LNCaP clone FGC (cell line): ENCODE results near the gene CHPF2.

Experiments
- DNase-seq: peaks from one replicate; pipeline ENCODE4 v3.0.0-alpha.2; 2011; ENCODE audit warnings: low read depth
- H3K4me3 ChIP-seq: 2 replicates; pipeline ENCODE4 v1.5.1; 2011; ENCODE audit warnings: mild to moderate bottlenecking, low read depth, low read length, control low read depth
- TF ChIP-seq, protein P1 (sequence below): IDR thresholded peaks from 2 replicates; pipeline ENCODE4 v1.5.1; 2012; ENCODE audit warnings: mild to moderate bottlenecking; ENCODE audit not compliant: control insufficient read depth, insufficient read depth; ENCODE audit errors: extremely low read depth

The CHPF2 gene

DNA sequence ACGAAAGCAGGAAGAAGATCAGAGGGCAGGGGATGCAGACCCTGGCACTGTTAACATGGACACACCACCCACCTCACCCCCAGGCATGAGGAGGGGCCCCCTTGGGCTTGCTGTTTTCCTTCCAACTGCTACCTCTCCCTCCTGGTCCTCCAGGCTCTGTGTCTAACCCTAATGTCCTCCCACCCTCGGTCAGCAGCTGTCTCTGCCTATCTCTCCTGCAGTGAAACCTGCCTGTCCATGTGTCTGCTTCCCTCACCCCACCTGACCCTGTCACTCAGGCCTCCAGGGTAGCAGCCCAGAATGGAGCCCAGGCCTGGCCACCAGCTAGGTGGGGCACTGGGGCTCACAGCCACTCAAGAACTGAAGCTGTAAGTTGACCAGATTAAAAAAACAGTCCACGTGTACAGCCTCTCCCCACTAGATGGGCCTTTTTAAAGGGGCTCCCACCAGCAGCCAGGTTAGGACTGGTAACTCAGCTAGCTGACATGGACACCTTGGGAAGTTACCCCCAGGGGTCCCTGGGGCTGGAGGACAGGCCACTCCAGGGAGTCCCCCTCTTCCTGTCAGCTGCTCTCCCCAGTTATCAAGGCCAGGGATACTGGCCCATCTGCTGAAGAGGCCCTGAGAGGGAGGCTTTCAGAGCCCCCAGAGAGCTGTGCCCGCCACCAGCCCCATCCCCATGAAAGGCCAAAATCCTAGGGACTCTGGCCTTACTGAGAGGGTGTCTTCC, 14.7 kb downstream of the CHPF2 start:
- TF ChIP-seq, protein P1, sequence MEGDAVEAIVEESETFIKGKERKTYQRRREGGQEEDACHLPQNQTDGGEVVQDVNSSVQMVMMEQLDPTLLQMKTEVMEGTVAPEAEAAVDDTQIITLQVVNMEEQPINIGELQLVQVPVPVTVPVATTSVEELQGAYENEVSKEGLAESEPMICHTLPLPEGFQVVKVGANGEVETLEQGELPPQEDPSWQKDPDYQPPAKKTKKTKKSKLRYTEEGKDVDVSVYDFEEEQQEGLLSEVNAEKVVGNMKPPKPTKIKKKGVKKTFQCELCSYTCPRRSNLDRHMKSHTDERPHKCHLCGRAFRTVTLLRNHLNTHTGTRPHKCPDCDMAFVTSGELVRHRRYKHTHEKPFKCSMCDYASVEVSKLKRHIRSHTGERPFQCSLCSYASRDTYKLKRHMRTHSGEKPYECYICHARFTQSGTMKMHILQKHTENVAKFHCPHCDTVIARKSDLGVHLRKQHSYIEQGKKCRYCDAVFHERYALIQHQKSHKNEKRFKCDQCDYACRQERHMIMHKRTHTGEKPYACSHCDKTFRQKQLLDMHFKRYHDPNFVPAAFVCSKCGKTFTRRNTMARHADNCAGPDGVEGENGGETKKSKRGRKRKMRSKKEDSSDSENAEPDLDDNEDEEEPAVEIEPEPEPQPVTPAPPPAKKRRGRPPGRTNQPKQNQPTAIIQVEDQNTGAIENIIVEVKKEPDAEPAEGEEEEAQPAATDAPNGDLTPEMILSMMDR: no peak
- no peak for DNase-seq
- no peak overlapping the region for H3K4me3 ChIP-seq

DNA sequence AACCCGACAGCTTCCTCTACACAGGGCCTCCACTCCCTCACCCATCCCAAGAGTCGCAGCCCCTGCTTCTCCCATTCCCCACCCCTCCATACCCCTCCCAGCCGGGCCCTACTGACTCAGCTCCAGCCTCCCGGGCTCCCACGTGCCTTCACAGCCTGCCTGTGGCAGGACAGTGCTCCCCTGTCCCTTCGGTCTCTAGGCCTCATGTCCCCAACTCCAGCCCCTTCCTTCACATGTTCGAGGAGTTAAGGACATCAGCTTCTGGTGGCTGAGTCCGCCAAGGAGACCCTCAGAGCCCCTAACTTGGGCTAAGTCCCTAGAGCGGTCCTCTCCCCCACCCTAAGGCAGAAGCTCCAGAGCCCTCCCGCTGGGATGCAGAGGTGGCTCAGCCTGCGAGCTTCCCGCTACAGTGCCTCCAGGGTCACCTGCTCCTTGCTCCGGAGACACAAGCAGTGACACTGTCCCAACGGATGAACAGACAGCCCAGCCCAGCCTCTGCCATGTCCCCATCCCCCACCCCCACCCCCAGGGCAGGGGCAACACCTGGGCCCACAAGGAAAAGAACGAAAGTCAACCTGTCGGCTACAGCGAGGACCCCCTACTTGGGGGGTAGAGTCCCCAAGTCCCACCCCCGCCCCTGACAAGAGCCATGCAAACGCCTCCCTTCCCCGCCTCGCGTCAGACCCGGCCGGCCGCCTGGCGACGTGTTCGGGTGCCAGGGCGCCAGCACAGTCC, 15.5 kb downstream of the CHPF2 start:
- DNase-seq: no peak
- H3K4me3 ChIP-seq: peak overlapping the region; percentile 46
- TF ChIP-seq, protein P1: no peak

DNA sequence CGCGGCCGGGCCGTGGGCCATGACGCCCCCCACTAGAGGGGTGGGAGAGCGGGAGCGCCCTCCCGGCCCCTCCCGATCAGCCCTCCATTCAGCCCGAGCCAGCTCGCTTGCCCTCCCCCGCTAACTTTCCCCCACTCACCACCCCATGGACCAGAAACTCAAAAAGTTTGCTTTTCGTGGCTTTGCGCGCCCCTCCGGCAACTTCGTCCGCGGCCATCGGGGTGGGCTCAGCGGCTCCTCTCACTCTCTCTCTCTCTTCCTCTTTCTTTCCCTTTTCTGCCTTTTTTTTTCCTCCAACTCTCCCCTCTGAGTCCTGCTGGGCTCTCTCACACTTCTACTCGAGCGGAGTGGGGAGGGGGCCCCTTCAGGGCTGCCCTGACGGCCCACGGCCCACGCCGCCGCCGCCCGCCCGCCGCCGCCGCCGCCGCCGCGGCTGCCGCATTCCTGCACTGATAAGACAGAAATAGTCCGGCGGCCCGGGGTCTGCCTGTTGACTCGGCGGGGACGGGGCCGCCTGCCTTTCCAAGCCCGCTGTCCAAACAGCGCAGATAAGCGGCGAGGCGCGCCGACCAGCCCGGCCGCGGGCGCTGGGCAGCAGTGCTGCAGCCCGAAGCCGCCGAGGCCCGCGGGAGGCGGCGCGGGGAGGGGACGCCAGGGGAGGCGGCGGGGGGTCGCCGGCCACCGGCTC, 16.2 kb downstream of the CHPF2 start, which contains the start of gene SMARCD3:
Gene SMARCD3, minus strand, starts transcription at position 349 of the 688 bp plus-strand sequence. Its CDS starts 132 bp downstream, at position 217.
- no peak for DNase-seq
- H3K4me3 ChIP-seq: peak within 1 kb of the TSS; percentile 46
- TF ChIP-seq, protein P1: no peak

DNA sequence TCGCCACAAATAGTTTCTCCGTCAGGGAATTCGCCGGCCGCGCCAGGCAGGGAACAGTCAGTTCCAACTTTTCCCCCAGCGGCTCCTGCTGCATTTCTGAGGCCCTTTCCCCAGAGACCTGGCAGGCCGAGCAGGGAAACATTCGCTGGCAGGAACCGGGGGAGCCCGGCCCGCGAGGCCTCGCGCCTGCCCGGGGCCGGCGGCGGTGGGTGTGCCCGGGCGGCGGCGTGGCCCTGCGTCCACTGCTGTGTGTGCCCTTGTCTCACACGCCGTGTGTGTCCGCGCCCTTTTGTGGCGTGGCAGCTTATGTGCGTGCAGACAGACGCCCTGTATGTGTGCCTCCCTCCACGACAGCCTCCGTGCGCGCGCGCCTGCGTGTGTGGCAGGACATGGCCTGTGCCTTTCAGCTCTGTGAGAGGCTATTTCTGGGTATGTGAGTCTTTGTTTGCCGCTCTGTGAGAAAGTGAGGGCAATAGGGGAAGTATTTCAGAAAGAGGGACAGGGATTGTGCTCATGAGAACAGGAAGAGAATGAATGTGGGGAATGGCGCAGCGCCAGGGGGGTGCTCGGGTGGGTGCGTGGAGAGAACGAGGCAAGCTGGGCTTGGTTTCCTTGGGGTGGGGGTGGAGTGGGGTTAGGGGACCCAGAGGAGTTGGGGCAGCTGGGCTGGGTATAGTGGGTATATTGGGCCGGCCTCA, 16.9 kb downstream of the CHPF2 start:
- TF ChIP-seq, protein P1: no peak
- no peak for DNase-seq
- no peak overlapping the region for H3K4me3 ChIP-seq

DNA sequence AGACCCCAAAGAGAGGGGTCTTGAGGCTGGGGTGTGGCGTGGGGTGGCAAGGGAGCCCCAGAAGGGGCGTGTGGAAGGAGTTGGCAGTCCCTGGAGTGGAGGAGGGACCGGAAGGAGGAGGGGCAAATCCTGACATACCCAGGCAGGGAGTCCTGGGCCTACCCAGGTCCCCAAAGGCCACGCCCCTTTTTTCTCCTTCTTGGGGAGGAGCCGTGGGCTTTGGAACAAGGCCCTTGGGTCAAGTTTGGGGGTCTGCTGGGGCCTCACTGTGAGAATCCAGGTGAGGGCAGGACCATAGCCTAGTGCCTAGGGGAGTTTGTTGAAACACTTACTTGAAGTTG, 17.4 kb downstream of the CHPF2 start:
- DNase-seq: no peak
- TF ChIP-seq, protein P1: no peak
- H3K4me3 ChIP-seq: no peak overlapping the region
